HUES6 (cell line): Measurements from ENCODE around the gene PDE4A.
"Not testable (repeated sequence)": the region's sequence is repeated elsewhere in the genome, so short reads cannot be mapped to it uniquely, and the experiment has no call there.

Experiments used
- H3K27ac ChIP-seq: 2 replicates; pipeline ENCODE4 v1.7.0; 2013; ENCODE audit warnings: low read depth, mild to moderate bottlenecking, low read length, inconsistent platforms
- H3K27me3 ChIP-seq: 2 replicates; pipeline ENCODE4 v1.6.1; 2013; ENCODE audit warnings: low read length; ENCODE audit not compliant: control insufficient read depth, insufficient read depth
- H3K36me3 ChIP-seq: 2 replicates; pipeline ENCODE4 v1.6.1; 2013; ENCODE audit warnings: low read length; ENCODE audit not compliant: control insufficient read depth, insufficient read depth
- H3K4me1 ChIP-seq: 2 replicates; pipeline ENCODE4 v1.6.1; 2013; ENCODE audit warnings: low read length; ENCODE audit not compliant: control insufficient read depth, insufficient read depth
- H3K4me3 ChIP-seq: 2 replicates; pipeline ENCODE4 v1.5.1; 2013; ENCODE audit warnings: low read depth, low read length
- H3K9ac ChIP-seq: one replicate; pipeline ENCODE4 v1.6.1; 2013; ENCODE audit warnings: mild to moderate bottlenecking, low read length
- H3K9me3 ChIP-seq: 2 replicates; pipeline ENCODE4 v1.6.1; 2013; ENCODE audit warnings: low read depth, low read length; ENCODE audit not compliant: control insufficient read depth, insufficient read depth

Gene PDE4A

DNA sequence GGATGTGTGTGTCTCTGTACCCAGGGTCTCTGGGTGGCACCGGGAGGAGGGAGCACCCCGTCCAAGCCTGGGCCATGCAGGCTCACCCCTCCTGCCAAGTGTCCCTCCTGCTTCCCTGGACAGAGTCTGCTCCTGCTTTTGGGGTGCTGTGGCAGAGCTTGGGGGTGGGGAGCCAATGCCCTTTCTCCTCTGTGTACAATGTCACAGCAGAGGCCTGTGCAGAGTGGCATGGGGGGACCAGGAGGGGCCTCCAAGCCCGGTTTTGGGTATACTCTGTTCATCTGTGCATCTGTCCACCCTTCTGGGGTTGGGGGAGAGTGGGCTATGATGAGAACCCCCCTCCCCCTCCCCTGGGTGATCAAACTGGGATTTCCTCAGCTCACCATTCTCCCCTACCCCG is 33.5 kb downstream of the PDE4A start:
- Histone ChIP-seq H3K27me3 (no peaks in the 10 kb centered on the region), H3K4me1 (peaks cover 4% of the 10 kb centered on the region; the same call in 1 of the 2 replicates), H3K36me3 (no peaks in the 10 kb centered on the region), H3K9me3 (no peaks in the 10 kb centered on the region), H3K27ac (no peak overlapping the region), H3K9ac (no peak overlapping the region), H3K4me3 (no peak overlapping the region)

DNA sequence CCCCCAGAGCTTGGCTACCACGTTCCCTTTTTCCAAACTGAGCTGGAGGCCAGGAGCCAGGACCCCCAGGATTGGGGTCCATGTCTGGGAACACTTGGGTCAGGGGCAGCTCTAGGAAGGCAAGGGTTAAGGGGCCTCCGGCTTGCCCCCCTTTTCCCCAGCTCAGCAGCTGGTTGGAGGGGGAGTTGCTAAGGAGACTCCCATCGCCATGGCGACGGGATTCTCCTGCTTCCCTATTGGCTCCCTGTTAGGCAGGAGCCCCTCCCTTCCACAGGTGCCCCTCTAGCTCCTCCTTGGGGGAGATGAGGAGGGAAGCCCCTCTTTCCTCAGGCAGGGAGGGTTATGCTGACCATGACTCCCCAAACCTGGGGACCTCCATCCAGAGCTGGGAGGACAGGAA is 33.9 kb downstream of the PDE4A start:
- H3K9ac ChIP-seq, result no peak overlapping the region
- H3K27me3 ChIP-seq, result no peaks in the 10 kb centered on the region
- H3K27ac ChIP-seq, result no peak overlapping the region
- H3K9me3 ChIP-seq, result no peaks in the 10 kb centered on the region
- H3K4me1 ChIP-seq, result peaks cover 4% of the 10 kb centered on the region; the same call in 1 of the 2 replicates
- no peaks in the 10 kb centered on the region for H3K36me3 ChIP-seq
- no peak overlapping the region for H3K4me3 ChIP-seq

DNA sequence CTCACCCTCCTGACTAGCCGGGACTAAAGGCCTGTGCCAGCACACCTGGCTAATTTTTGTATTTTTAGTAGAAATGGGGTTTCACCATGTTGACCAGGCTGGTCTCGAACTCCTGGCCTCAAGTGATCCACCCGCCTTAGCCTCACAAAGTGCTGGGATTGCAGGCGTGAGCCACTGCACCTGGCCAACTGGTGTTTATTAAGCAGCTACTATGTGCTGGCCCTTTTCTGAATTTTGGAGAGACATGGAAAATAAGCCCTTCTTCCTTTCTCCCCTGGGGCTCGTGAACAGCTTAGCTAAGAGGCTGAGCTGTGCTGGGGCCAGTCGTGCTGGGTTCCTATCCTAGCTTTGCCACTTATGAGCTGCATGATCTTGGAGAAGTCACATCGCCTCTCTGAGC is 38.4 kb downstream of the PDE4A start:
- not testable (repeated sequence) for H3K27ac ChIP-seq, H3K36me3 ChIP-seq, H3K4me3 ChIP-seq

DNA sequence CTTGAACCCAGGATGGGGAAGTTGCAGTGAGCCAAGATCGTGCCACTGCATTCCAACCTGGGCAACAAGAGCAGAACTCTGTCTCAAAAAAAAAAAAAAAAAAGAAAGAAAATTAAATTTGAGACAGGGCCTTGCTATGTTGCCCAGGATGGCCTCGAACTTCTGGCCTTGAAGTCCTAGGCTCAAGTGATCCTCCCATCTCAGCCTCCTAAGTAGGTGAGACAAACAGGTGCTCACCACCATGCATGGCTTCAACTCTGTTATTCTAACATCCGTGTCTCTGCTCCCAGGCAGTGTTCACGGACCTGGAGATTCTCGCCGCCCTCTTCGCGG is 40.3 kb downstream of the PDE4A start:
- H3K27ac ChIP-seq, result no peak overlapping the region
- 0 out of 2 replicates have a peak, but pooled peaks cover 2% of the 10 kb centered on the region for H3K36me3 ChIP-seq
- no peak overlapping the region for H3K4me3 ChIP-seq
- no peaks in the 10 kb centered on the region for H3K9me3 ChIP-seq
- peaks cover 4% of the 10 kb centered on the region; the same call in 1 of the 2 replicates for H3K4me1 ChIP-seq
- no peaks in the 10 kb centered on the region for H3K27me3 ChIP-seq
- H3K9ac ChIP-seq, result no peak overlapping the region

More for the DNA sequence above, 38.4 kb downstream of the PDE4A start:
- not testable (repeated sequence) for H3K9ac ChIP-seq, H3K27me3 ChIP-seq, H3K9me3 ChIP-seq, H3K4me1 ChIP-seq

DNA sequence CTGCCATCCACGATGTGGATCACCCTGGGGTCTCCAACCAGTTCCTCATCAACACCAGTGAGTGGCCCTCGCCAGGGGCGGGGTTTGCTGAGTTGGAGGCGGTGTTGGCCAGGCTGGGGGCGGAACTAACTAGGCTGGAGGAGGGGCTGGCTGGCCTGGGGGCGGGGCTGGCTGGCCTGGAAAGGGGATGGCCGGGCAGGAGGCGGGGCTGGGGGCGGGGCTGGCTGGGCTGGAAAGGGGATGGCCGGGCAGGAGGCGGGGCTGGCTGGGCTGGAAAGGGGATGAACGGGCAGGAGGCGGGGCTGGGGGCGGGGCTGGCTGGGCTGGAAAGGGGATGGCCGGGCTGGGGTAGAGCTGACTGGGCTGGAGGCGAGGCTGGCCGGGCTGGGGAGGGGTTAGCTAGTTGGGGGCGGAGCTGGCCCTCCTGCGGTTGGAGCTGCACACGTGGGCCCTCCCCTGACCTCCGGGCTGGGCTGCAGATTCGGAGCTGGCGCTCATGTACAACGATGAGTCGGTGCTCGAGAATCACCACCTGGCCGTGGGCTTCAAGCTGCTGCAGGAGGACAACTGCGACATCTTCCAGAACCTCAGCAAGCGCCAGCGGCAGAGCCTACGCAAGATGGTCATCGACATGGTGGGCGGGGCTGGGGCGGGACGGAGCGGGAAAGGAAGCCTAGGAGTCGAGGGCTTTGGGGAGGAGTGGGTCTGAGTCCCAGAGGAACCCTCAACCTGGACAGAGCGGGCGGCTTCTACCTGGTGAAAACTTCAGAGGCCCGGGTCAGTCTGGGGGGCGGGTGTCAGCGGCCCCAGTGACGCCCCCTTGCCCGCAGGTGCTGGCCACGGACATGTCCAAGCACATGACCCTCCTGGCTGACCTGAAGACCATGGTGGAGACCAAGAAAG is 41.0 kb downstream of the PDE4A start:
- H3K9ac ChIP-seq, result no peak overlapping the region
- H3K27ac ChIP-seq, result no peak overlapping the region

DNA sequence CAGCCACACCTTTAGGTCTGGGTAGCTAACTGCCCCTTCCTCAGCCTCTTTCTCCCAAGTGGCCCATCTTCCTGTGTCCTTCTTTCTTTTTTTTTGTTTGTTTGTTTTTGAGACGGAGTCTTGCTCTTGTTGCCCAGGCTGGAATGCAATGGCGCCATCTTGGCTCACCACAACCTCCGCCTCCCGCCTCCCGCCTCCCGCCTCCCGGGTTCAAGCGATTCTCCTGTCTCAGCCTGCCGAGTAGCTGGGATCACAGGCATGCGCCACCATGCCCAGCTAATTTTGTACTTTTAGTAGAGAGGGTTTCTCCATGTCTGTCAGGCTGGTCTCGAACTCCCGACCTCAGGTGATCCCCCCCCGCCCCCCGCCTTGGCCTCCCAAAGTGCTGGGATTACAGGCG is 41.7 kb downstream of the PDE4A start:
- H3K9ac ChIP-seq, H3K9me3 ChIP-seq, H3K27me3 ChIP-seq, H3K4me1 ChIP-seq, H3K27ac ChIP-seq, H3K36me3 ChIP-seq: not testable (repeated sequence)
- peak overlapping the region; percentile 72 for H3K4me3 ChIP-seq

More for the DNA sequence above, 41.0 kb downstream of the PDE4A start:
- Histone ChIP-seq H3K27me3 (no peaks in the 10 kb centered on the region), H3K4me1 (peaks cover 4% of the 10 kb centered on the region; the same call in 1 of the 2 replicates), H3K9me3 (no peaks in the 10 kb centered on the region), H3K4me3 (peak overlapping the region; percentile 72), H3K36me3 (0 out of 2 replicates have a peak, but pooled peaks cover 2% of the 10 kb centered on the region)

DNA sequence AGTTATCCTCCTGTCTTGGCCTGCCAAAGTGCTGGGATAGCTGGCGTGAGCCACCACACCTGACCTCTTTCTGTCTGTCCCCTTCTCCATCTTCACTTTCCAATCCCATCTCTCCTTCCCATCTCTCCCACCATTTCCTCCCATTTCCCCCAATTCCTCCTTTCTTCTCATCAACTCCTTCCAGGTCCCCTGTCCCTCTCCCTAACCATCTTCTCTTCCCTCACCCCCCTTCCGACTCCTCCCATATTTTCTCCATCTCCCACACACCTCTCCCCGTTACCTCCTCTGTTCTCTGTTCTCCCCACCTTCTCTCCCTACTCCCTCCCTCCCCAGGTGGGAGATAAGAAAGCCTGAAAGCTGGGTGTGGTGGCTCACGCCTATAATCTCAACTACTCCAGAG is 42.2 kb downstream of the PDE4A start:
- peaks cover 6% of the 10 kb centered on the region; the same call in 1 of the 2 replicates for H3K36me3 ChIP-seq
- H3K4me1 ChIP-seq, result peaks cover 4% of the 10 kb centered on the region; the same call in 1 of the 2 replicates
- H3K4me3 ChIP-seq, result no peak overlapping the region
- no peak overlapping the region for H3K27ac ChIP-seq
- no peaks in the 10 kb centered on the region for H3K9me3 ChIP-seq
- H3K9ac ChIP-seq, result no peak overlapping the region
- H3K27me3 ChIP-seq, result no peaks in the 10 kb centered on the region

DNA sequence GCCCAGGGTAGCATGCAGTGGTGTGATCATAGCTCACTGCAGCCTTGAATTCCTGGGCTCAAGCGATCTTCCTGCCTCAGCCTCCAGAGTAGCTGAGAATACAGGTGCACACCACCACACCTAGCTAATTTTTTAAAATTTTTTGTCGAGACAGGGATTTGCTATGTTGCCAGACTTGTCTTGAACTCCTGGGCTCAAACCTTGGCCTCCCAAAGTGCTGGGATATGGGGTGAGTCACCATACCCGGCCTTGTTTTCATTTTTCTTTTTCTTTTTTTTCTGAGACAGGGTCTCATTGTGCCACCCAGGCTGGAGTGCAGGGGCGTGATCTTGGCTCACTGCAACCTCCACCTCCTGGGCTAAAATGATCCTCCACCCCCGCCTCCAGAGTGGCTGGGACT is 44.1 kb downstream of the PDE4A start:
- H3K4me1 ChIP-seq, result peaks cover 4% of the 10 kb centered on the region; the same call in 1 of the 2 replicates
- no peaks in the 10 kb centered on the region for H3K27me3 ChIP-seq
- H3K27ac ChIP-seq, result no peak overlapping the region
- no peak overlapping the region for H3K9ac ChIP-seq
- peaks cover 6% of the 10 kb centered on the region; the same call in 1 of the 2 replicates for H3K36me3 ChIP-seq
- H3K9me3 ChIP-seq, result no peaks in the 10 kb centered on the region
- H3K4me3 ChIP-seq, result no peak overlapping the region

DNA sequence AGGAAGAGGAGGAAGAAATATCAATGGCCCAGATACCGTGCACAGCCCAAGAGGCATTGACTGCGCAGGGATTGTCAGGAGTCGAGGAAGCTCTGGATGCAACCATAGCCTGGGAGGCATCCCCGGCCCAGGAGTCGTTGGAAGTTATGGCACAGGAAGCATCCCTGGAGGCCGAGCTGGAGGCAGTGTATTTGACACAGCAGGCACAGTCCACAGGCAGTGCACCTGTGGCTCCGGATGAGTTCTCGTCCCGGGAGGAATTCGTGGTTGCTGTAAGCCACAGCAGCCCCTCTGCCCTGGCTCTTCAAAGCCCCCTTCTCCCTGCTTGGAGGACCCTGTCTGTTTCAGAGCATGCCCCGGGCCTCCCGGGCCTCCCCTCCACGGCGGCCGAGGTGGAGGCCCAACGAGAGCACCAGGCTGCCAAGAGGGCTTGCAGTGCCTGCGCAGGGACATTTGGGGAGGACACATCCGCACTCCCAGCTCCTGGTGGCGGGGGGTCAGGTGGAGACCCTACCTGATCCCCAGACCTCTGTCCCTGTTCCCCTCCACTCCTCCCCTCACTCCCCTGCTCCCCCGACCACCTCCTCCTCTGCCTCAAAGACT is 46.9 kb downstream of the PDE4A start:
- Histone ChIP-seq H3K9ac (no peak overlapping the region), H3K4me1 (no peaks in the 10 kb centered on the region), H3K27ac (no peak overlapping the region), H3K36me3 (peaks cover 6% of the 10 kb centered on the region; the same call in 1 of the 2 replicates), H3K27me3 (no peaks in the 10 kb centered on the region), H3K4me3 (no peak overlapping the region), H3K9me3 (no peaks in the 10 kb centered on the region)

DNA sequence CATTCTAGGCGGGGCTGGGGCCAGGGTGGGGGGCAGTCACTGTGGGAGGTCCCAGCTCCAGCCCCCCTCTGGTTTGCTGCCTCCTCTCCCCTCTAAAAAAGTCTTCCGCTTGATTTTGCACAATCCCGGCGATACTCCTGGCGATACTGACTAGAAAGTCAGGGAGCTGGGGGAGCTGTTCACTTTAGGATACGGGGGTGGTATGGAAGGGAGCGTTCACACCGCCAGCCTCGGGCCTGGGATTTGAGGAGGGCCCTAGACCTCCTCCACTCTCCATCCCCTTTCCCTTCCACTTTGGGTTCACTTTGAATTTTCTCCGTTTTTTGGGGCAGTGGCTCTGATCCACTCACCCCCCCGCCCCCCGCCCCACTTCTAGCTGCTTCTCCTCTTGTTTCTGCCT is 47.8 kb downstream of the PDE4A start:
- peaks cover 6% of the 10 kb centered on the region; the same call in 1 of the 2 replicates for H3K36me3 ChIP-seq
- no peak overlapping the region for H3K9ac ChIP-seq
- H3K9me3 ChIP-seq, result no peaks in the 10 kb centered on the region
- H3K4me3 ChIP-seq, result no peak overlapping the region
- no peaks in the 10 kb centered on the region for H3K27me3 ChIP-seq
- H3K27ac ChIP-seq, result no peak overlapping the region
- no peaks in the 10 kb centered on the region for H3K4me1 ChIP-seq

DNA sequence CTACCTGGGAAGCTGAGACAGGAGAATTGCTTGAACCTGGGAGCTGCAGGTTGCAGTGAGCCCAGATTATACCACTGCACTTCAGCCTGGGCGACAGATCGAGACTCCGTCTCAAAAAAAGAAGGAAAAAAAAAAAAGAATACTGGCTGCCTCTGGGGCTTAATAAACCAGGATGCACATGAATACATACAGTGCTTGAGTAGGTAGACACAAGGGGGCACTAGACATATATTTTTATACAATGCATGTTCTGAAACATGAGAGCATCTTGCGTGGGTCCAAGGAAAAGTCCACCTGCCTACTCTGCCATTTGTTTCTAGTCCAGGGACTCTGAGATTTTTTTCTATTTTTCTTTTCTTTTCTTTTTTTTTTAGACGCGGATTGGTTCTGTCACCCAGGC is 51.6 kb downstream of the PDE4A start:
- Histone ChIP-seq H3K4me3 (no peak overlapping the region), H3K36me3 (peaks cover 4% of the 10 kb centered on the region; the same call in 1 of the 2 replicates), H3K9ac (no peak overlapping the region), H3K27ac (no peak overlapping the region), H3K4me1 (no peaks in the 10 kb centered on the region), H3K9me3 (no peaks in the 10 kb centered on the region), H3K27me3 (no peaks in the 10 kb centered on the region)
